ENCODE data around the gene ITPKB.
A peak's percentile ranks its signal among the peaks of the same experiment; 100 is the strongest.
"Not testable (repeated sequence)": the region's sequence is repeated elsewhere in the genome, so short reads cannot be mapped to it uniquely, and the experiment has no call there.

The ITPKB gene

DNA sequence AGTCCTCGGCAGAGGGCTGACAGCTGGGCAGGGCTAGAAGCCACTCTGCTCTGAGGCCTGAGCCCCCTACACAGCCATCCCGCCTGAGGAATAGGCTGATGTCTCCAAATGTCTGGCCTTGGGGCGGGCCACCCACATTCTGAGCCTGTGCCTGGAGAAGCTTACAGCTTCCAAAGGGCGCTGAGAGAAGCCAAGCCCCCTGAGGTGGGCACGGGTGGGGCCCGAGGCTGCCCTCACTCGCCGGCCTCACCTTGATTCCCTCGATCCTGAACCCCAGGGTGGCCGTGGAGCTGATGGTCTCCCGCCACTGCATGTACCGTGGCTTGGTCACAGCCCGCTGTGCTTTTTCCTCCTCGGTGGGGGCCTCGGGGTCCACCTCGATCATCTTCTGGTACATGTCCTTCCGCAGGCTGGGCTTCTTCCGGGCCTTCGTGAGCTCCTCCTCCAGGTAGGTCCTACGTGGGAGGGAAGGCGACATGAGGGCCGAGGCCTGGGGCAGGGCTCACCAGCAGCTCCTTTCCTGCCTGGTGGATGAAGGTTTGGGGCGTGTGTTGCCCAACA is 97.3 kb downstream of the ITPKB start:
- TF ChIP-seq, protein P1, sequence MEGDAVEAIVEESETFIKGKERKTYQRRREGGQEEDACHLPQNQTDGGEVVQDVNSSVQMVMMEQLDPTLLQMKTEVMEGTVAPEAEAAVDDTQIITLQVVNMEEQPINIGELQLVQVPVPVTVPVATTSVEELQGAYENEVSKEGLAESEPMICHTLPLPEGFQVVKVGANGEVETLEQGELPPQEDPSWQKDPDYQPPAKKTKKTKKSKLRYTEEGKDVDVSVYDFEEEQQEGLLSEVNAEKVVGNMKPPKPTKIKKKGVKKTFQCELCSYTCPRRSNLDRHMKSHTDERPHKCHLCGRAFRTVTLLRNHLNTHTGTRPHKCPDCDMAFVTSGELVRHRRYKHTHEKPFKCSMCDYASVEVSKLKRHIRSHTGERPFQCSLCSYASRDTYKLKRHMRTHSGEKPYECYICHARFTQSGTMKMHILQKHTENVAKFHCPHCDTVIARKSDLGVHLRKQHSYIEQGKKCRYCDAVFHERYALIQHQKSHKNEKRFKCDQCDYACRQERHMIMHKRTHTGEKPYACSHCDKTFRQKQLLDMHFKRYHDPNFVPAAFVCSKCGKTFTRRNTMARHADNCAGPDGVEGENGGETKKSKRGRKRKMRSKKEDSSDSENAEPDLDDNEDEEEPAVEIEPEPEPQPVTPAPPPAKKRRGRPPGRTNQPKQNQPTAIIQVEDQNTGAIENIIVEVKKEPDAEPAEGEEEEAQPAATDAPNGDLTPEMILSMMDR (IDR thresholded peaks at IDR 0.05), result no peak
- intact Hi-C loops (cut with DNase I; ENCODE audit: low total_unique reads), result no loop called here
- no peak for DNase-seq
- Histone ChIP-seq H3K27ac (no peak overlapping the region), H3K36me3 (peaks cover 0 to 75% (median 31%) of the 10 kb centered on the region in 3 donors), H3K4me1 (peaks cover 0 to 10% (median 4%) of the 10 kb centered on the region in 4 donors), H3K9me3 (no peaks in the 10 kb centered on the region), H3K27me3 (no peaks in the 10 kb centered on the region), H3K4me3 (no peak overlapping the region)

DNA sequence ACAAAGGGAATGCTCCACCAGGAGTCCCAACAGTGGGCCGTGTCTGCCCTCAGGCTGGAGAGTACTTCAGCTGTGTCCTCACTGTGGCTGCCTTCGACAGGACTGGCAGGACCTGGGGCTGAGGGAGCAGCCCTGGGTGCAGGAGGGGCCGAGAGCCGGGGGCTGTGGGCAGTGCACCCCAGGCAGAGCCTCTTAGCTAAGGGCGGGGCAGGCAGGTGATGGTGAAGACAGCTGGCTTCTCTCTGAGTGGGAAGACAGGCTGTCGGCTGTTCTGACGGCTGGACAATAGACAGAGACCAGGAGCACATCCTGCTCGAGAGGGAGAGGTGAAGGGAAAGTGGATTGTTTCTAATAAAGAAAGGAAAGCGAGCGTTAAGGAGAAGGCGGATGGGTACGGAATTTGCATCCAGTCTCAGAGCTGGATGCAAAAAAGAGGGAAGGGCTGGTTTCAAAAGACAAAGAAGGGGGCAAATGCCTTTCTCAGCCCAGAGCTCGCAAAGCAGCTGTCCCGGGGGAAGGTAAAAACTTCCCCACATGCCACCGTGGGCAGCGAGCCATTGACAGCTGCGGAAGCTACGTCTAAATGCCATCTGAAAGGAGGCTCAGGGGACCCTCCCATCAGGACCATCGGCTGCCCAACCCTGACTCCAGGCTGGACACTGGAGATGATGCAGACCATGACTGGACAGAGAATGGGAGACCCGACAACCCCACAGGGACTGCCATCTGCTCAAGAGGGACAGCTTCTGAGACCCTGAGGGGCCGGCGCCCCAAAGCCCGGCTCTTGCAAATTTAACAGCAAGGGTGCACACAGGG is 98.6 kb downstream of the ITPKB start:
- no peaks in the 10 kb centered on the region for H3K27me3 ChIP-seq
- no peak overlapping the region for H3K4me3 ChIP-seq
- H3K27ac ChIP-seq, result no peak overlapping the region
- H3K36me3 ChIP-seq, result peaks cover 0 to 76% (median 37%) of the 10 kb centered on the region in 3 donors
- intact Hi-C loops (cut with DNase I; ENCODE audit: low total_unique reads), result no loop called here
- no peak for DNase-seq
- no peaks in the 10 kb centered on the region for H3K9me3 ChIP-seq
- TF ChIP-seq, protein P1 (IDR thresholded peaks at IDR 0.05), result no peak
- H3K4me1 ChIP-seq, result peaks cover 0 to 10% (median 4%) of the 10 kb centered on the region in 4 donors

DNA sequence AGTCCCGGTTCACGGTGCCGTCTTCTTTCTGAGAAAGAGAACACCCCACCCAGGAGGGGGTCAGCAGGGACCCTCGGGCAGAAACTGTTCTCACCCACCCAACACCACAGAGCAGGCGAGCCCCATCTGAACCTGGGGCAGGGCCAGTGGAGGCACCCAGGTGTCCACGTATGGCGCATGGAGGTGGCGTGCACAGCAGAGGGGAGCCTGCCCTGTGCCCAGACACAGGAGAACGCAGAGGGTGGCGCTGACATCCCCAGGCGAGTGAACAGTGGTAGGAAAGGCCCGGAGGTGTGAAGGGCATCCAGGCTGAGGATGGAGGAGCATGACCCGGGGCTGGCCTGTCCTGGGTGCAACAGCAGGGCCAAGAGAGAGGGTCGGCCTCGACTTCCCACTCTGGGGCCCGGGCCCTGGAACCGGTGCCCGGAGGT is 99.4 kb downstream of the ITPKB start:
- no peak for DNase-seq
- intact Hi-C loops (cut with DNase I; ENCODE audit: low total_unique reads), result loop anchor here (10.0 kb wide), 1 partner anchor 795 kb away; no protein-coding TSS in a partner anchor
- Histone ChIP-seq H3K27me3 (no peaks in the 10 kb centered on the region), H3K9me3 (no peaks in the 10 kb centered on the region), H3K36me3 (peaks cover 0 to 79% (median 39%) of the 10 kb centered on the region in 3 donors), H3K4me1 (peaks cover 0 to 10% (median 4%) of the 10 kb centered on the region in 4 donors), H3K4me3 (no peak overlapping the region), H3K27ac (no peak overlapping the region)
- TF ChIP-seq, protein P1 (IDR thresholded peaks at IDR 0.05), result no peak

DNA sequence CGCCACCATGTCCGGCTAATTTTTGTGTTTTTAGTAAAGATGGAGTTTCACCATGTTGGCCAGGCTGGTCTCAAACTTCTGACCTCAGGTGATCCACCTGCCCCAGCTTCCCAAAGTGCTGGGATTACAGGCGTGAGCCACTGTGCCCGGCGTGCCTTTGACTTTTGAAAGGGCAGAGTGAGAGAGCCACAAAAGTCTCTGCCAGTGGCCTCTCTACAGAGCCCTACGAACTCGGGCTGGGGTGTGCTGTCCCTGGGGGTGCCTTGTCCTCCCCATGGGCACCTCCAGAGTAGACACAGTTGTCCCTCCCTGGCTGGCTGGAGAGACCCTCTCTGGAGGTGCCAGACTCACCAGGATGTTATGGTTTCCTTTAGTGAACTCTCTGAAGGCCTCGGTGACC is 99.9 kb downstream of the ITPKB start:
- not testable (repeated sequence) for H3K27me3 ChIP-seq, H3K27ac ChIP-seq, H3K9me3 ChIP-seq, H3K4me3 ChIP-seq, DNase-seq
- Histone ChIP-seq H3K4me1 (peaks cover 0 to 11% (median 4%) of the 10 kb centered on the region in 4 donors), H3K36me3 (peaks cover 0 to 80% (median 39%) of the 10 kb centered on the region in 3 donors)
- intact Hi-C loops (cut with DNase I; ENCODE audit: low total_unique reads), result loop anchor here (10.0 kb wide), 1 partner anchor 796 kb away; no protein-coding TSS in a partner anchor

DNA sequence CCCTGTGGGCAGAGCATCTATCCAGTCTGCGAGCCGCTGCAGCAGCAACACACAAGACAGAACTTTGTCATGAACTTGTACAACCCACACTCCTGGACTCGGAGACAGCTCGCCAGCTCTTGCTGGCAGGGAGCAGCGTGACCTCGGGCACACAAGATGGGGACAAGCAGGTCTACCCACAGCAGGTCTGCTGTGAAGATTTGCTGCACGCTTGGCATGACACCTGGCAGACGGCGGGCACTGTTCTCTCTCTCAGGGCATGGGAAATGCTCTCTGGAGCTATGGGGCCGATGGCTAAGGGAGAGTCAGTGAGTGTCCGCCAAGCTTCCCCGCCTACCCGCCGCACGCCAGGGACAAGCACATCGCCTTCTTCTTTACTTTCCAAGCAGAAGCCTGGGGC is 100.5 kb downstream of the ITPKB start:
- H3K27ac ChIP-seq, result no peak overlapping the region
- peaks cover 0 to 17% (median 9%) of the 10 kb centered on the region in 4 donors for H3K4me1 ChIP-seq
- DNase-seq, result peak in 1 of 2 donors; percentile 68
- no peaks in the 10 kb centered on the region for H3K9me3 ChIP-seq
- no peak overlapping the region for H3K4me3 ChIP-seq
- TF ChIP-seq, protein P1 (IDR thresholded peaks at IDR 0.05), result no peak
- intact Hi-C loops (cut with DNase I; ENCODE audit: low total_unique reads), result loop anchor here (10.0 kb wide), 1 partner anchor 796 kb away; no protein-coding TSS in a partner anchor
- H3K27me3 ChIP-seq, result no peaks in the 10 kb centered on the region
- H3K36me3 ChIP-seq, result peaks cover 0 to 75% (median 39%) of the 10 kb centered on the region in 3 donors

All from tibial artery (tissue), 4 donors.